ENCODE measurements around the gene SPON1.

Gene SPON1

GRCh38 chr11:14186046-14186775 is 223.7 kb downstream of the SPON1 start:
- no peak for DNase-seq (ENCODE audit: low spot score)

GRCh38 chr11:14189874-14190273 is 227.4 kb downstream of the SPON1 start:
- DNase-seq (ENCODE audit: low spot score): no peak

GRCh38 chr11:14190992-14191778 is 228.7 kb downstream of the SPON1 start:
- DNase-seq (ENCODE audit: low spot score): no peak

- no peak for DNase-seq (ENCODE audit: low spot score)
Measured at GRCh38 chr11:14193644-14194043, 231.1 kb downstream of the SPON1 start.

- no peak for DNase-seq (ENCODE audit: low spot score)
Measured at GRCh38 chr11:14202251-14203196, 240.0 kb downstream of the SPON1 start.

GRCh38 chr11:14203321-14203720 is 240.8 kb downstream of the SPON1 start:
- DNase-seq (ENCODE audit: low spot score): no peak

GRCh38 chr11:14212986-14213385 is 250.5 kb downstream of the SPON1 start:
- no peak for DNase-seq (ENCODE audit: low spot score)

GRCh38 chr11:14218728-14219127 is 256.2 kb downstream of the SPON1 start:
- no peak for DNase-seq (ENCODE audit: low spot score)

GRCh38 chr11:14223636-14224288 is 261.2 kb downstream of the SPON1 start:
- DNase-seq (ENCODE audit: low spot score): no peak

- DNase-seq (ENCODE audit: low spot score): no peak
Measured at GRCh38 chr11:14224395-14224794, 261.9 kb downstream of the SPON1 start.

GRCh38 chr11:14225666-14226065 is 263.1 kb downstream of the SPON1 start:
- DNase-seq (ENCODE audit: low spot score): no peak

GRCh38 chr11:14228356-14228755 is 265.8 kb downstream of the SPON1 start:
- DNase-seq (ENCODE audit: low spot score): no peak

GRCh38 chr11:14229472-14229871 is 266.9 kb downstream of the SPON1 start:
- DNase-seq (ENCODE audit: low spot score): no peak

- no peak for DNase-seq (ENCODE audit: low spot score)
Measured at GRCh38 chr11:14230407-14230806, 267.9 kb downstream of the SPON1 start.

- DNase-seq (ENCODE audit: low spot score): no peak
Measured at GRCh38 chr11:14232652-14233051, 270.1 kb downstream of the SPON1 start.

- DNase-seq (ENCODE audit: low spot score): no peak
Measured at GRCh38 chr11:14234446-14234845, 271.9 kb downstream of the SPON1 start.

GRCh38 chr11:14235701-14236100 is 273.2 kb downstream of the SPON1 start:
- no peak for DNase-seq (ENCODE audit: low spot score)

GRCh38 chr11:14237444-14237961 is 275.0 kb downstream of the SPON1 start:
- no peak for DNase-seq (ENCODE audit: low spot score)

- DNase-seq (ENCODE audit: low spot score): no peak
Measured at GRCh38 chr11:14240221-14240620, 277.7 kb downstream of the SPON1 start.

GRCh38 chr11:14240951-14241350 is 278.4 kb downstream of the SPON1 start:
- no peak for DNase-seq (ENCODE audit: low spot score)

- no peak for DNase-seq (ENCODE audit: low spot score)
Measured at GRCh38 chr11:14242187-14242586, 279.7 kb downstream of the SPON1 start.

- no peak for DNase-seq (ENCODE audit: low spot score)
Measured at GRCh38 chr11:14242733-14243132, 280.2 kb downstream of the SPON1 start.
